Activated CD8-positive, alpha-beta T cell treated with anti-CD3 and anti-CD28 coated beads for 36 hours (primary cell): ENCODE measurements around the gene ORC4. TPM values are rescaled to one million over a fixed set of nuclear protein-coding genes. Genes with fewer than 3 reads are reported as not detected.

Source experiments
- ATAC-seq: fragments of 200-7000 bp; cut with Tn5 transposase; one replicate; pipeline ENCODE4 v1.10.0; 2021; ENCODE audit warnings: mild to moderate bottlenecking, moderate library complexity
- CTCF ChIA-PET: fragments of 350-600 bp; sonication (Branson Sonifier 250); formaldehyde crosslinking; loops from one replicate; lab custom pipeline; 2021; ENCODE audit warnings: antibody characterized with exemption; lab: Charles Lee
- POLR2A ChIA-PET: fragments of 350-600 bp; sonication (Branson Sonifier 250); formaldehyde crosslinking; loops from one replicate; lab custom pipeline; 2021; ENCODE audit warnings: antibody characterized with exemption; lab: Charles Lee
- DNase-seq: peaks from one replicate; pipeline ENCODE4 v3.0.0-alpha.2; 2020
- H3K27ac Mint-ChIP-seq: one replicate; pipeline ENCODE4 v1.8.0; 2021; ENCODE audit warnings: mild to moderate bottlenecking, mixed read lengths
- H3K27me3 Mint-ChIP-seq: one replicate; pipeline ENCODE4 v1.8.0; 2021; ENCODE audit warnings: mixed read lengths
- H3K36me3 Mint-ChIP-seq: one replicate; pipeline ENCODE4 v1.8.0; 2021; ENCODE audit warnings: low read depth, mixed read lengths
- H3K4me1 Mint-ChIP-seq: one replicate; pipeline ENCODE4 v1.8.0; 2021; ENCODE audit warnings: low read depth, mixed read lengths
- H3K4me3 Mint-ChIP-seq: one replicate; pipeline ENCODE4 v1.8.0; 2021; ENCODE audit warnings: mild to moderate bottlenecking, moderate library complexity, mixed read lengths
- H3K9me3 Mint-ChIP-seq: one replicate; pipeline ENCODE4 v1.8.0; 2021; ENCODE audit warnings: mixed read lengths
- CTCF ChIP-seq: fragments of 200-600 bp; IDR thresholded peaks from one replicate; pipeline ENCODE4 v1.8.0; 2022; ENCODE audit warnings: antibody characterized with exemption, mild to moderate bottlenecking
- intact Hi-C: fragments of 100-400 bp; cut with micrococcal nuclease; formaldehyde crosslinking; loops from one replicate; pipeline ENCODE4 v1.10.0; 2022
- total RNA-seq, 2 experiments: library from RNA; stranded (reverse); gene quantifications; one replicate each; pipeline ENCODE4 v1.2.3, GENCODE V29; 2021

Gene ORC4
- total RNA-seq, 2 experiments from 2014 or later: 31.1 to 33.0 TPM

GRCh38 chr2:147980940-147981528, 39.5 kb downstream of the ORC4 start:
- ATAC-seq (no peak), DNase-seq (no peak)
- ChIA-PET CTCF (no interaction called here), POLR2A (no interaction called here)
- Mint-ChIP-seq H3K27ac (no peak overlapping the region), H3K9me3 (peaks cover 8% of the 10 kb centered on the region), H3K27me3 (no peaks in the 10 kb centered on the region), H3K4me3 (no peak overlapping the region), H3K4me1 (peaks cover 28% of the 10 kb centered on the region), H3K36me3 (peaks cover 22% of the 10 kb centered on the region)
- intact Hi-C loops: no loop called here
- no peak for TF ChIP-seq CTCF

GRCh38 chr2:147977679-147978078, 42.9 kb downstream of the ORC4 start:
- CTCF ChIA-PET: interaction anchor here (0.5 to 2.0 kb wide), 2 partner anchors 13 to 302 kb away, joined by 4 to 10 read pairs; no protein-coding TSS in a partner anchor
- intact Hi-C loops: no loop called here
- ATAC-seq (no peak), DNase-seq (no peak)
- H3K4me1 Mint-ChIP-seq: peaks cover 16% of the 10 kb centered on the region
- no peaks in the 10 kb centered on the region for H3K27me3 Mint-ChIP-seq
- no peak overlapping the region for H3K27ac Mint-ChIP-seq
- H3K36me3 Mint-ChIP-seq: peaks cover 26% of the 10 kb centered on the region
- H3K9me3 Mint-ChIP-seq: peaks cover 8% of the 10 kb centered on the region
- POLR2A ChIA-PET: no interaction called here
- TF ChIP-seq CTCF: no peak
- H3K4me3 Mint-ChIP-seq: no peak overlapping the region

- Mint-ChIP-seq H3K9me3 (peaks cover 8% of the 10 kb centered on the region), H3K36me3 (peaks cover 29% of the 10 kb centered on the region), H3K4me1 (peaks cover 15% of the 10 kb centered on the region), H3K4me3 (no peak overlapping the region), H3K27me3 (no peaks in the 10 kb centered on the region), H3K27ac (no peak overlapping the region)
- CTCF ChIA-PET: no interaction called here
- POLR2A ChIA-PET: no interaction called here
- ATAC-seq: no peak
- DNase-seq: no peak
- intact Hi-C loops: no loop called here
- no peak for TF ChIP-seq CTCF
These were observed 44.4 kb downstream of the ORC4 start for GRCh38 chr2:147976102-147976501.

GRCh38 chr2:147968571-147968970, 52.0 kb downstream of the ORC4 start:
- no peak for ATAC-seq
- H3K4me3 Mint-ChIP-seq: no peak overlapping the region
- intact Hi-C loops: no loop called here
- ChIA-PET CTCF (no interaction called here), POLR2A (no interaction called here)
- no peak overlapping the region for H3K27ac Mint-ChIP-seq
- peaks cover 29% of the 10 kb centered on the region for H3K9me3 Mint-ChIP-seq
- H3K27me3 Mint-ChIP-seq: no peaks in the 10 kb centered on the region
- no peak for DNase-seq
- H3K4me1 Mint-ChIP-seq: no peaks in the 10 kb centered on the region
- H3K36me3 Mint-ChIP-seq: peaks cover 62% of the 10 kb centered on the region
- TF ChIP-seq CTCF: no peak

GRCh38 chr2:147952118-147952517, 68.4 kb downstream of the ORC4 start:
- no peaks in the 10 kb centered on the region for H3K27me3 Mint-ChIP-seq
- CTCF ChIA-PET: no interaction called here
- H3K36me3 Mint-ChIP-seq: peaks cover 9% of the 10 kb centered on the region
- DNase-seq: no peak
- H3K4me3 Mint-ChIP-seq: no peak overlapping the region
- no peak overlapping the region for H3K27ac Mint-ChIP-seq
- H3K4me1 Mint-ChIP-seq: no peaks in the 10 kb centered on the region
- no peaks in the 10 kb centered on the region for H3K9me3 Mint-ChIP-seq
- ATAC-seq: no peak
- intact Hi-C loops: no loop called here
- no peak for TF ChIP-seq CTCF
- POLR2A ChIA-PET: interaction anchor here (0.6 kb wide), 1 partner anchor 33 kb away, joined by 3 read pairs; no protein-coding TSS in a partner anchor
